COLO829 (cell line): ENCODE measurements around the gene SPATA19.

Source experiments
- DNase-seq: peaks from one replicate; pipeline ENCODE4 v3.0.0; 2012; ENCODE audit warnings: low spot score

The SPATA19 gene

GRCh38 chr11:133818302-133818701 lies 27.0 kb downstream of the SPATA19 start:
- no peak for DNase-seq

GRCh38 chr11:133817449-133817848 lies 27.9 kb downstream of the SPATA19 start:
- DNase-seq = no peak

- DNase-seq = no peak
These were observed 29.0 kb downstream of the SPATA19 start for GRCh38 chr11:133816146-133816870.

GRCh38 chr11:133815636-133816035 lies 29.7 kb downstream of the SPATA19 start:
- no peak for DNase-seq

- no peak for DNase-seq
These were observed 30.7 kb downstream of the SPATA19 start for GRCh38 chr11:133814588-133815100.

GRCh38 chr11:133811850-133812685 lies 33.2 kb downstream of the SPATA19 start:
- no peak for DNase-seq

GRCh38 chr11:133810766-133811165 lies 34.5 kb downstream of the SPATA19 start:
- no peak for DNase-seq

GRCh38 chr11:133809569-133810491 lies 35.5 kb downstream of the SPATA19 start:
- DNase-seq = no peak

GRCh38 chr11:133808393-133809140 lies 36.7 kb downstream of the SPATA19 start:
- DNase-seq = no peak

- no peak for DNase-seq
These were observed 42.3 kb downstream of the SPATA19 start for GRCh38 chr11:133803026-133803425.

GRCh38 chr11:133801356-133801755 lies 44.0 kb downstream of the SPATA19 start:
- DNase-seq = no peak

- DNase-seq = no peak
These were observed 44.6 kb downstream of the SPATA19 start for GRCh38 chr11:133800666-133801065.

- DNase-seq = no peak
These were observed 47.8 kb downstream of the SPATA19 start for GRCh38 chr11:133797554-133797953.

- DNase-seq = no peak
These were observed 49.1 kb downstream of the SPATA19 start for GRCh38 chr11:133796043-133796795.

GRCh38 chr11:133795088-133795487 lies 50.2 kb downstream of the SPATA19 start:
- DNase-seq = no peak

GRCh38 chr11:133794205-133794604 lies 51.1 kb downstream of the SPATA19 start:
- no peak for DNase-seq

- no peak for DNase-seq
These were observed 51.9 kb downstream of the SPATA19 start for GRCh38 chr11:133793271-133794035.

GRCh38 chr11:133790995-133791394 lies 54.3 kb downstream of the SPATA19 start:
- no peak for DNase-seq
